IPS-15b (cell line): Measurements from ENCODE around the gene POMT2.

Experiments
- H3K27me3 ChIP-seq: one replicate; pipeline ENCODE4 v1.6.1; 2013; ENCODE audit warnings: low read length; ENCODE audit not compliant: control insufficient read depth, insufficient read depth
- H3K36me3 ChIP-seq: one replicate; pipeline ENCODE4 v1.6.1; 2013; ENCODE audit warnings: low read length; ENCODE audit not compliant: control insufficient read depth, insufficient read depth
- H3K4me1 ChIP-seq: one replicate; pipeline ENCODE4 v1.6.1; 2013; ENCODE audit warnings: mild to moderate bottlenecking, low read length; ENCODE audit not compliant: control insufficient read depth, insufficient read depth
- H3K4me3 ChIP-seq: one replicate; pipeline ENCODE4 v1.5.1; 2013; ENCODE audit warnings: low read depth, low read length
- H3K9ac ChIP-seq: one replicate; pipeline ENCODE4 v1.6.1; 2013; ENCODE audit warnings: low read depth, mild to moderate bottlenecking, low read length
- H3K9me3 ChIP-seq: one replicate; pipeline ENCODE4 v1.6.1; 2013; ENCODE audit warnings: mild to moderate bottlenecking, low read length; ENCODE audit not compliant: control insufficient read depth, insufficient read depth

POMT2 gene

GRCh38 chr14:77310026-77310425, 10.7 kb downstream of the POMT2 start:
- H3K4me1 ChIP-seq = peaks cover 9% of the 10 kb centered on the region
- H3K9me3 ChIP-seq = no peaks in the 10 kb centered on the region
- H3K4me3 ChIP-seq = no peak overlapping the region
- peaks cover 3% of the 10 kb centered on the region for H3K36me3 ChIP-seq
- no peaks in the 10 kb centered on the region for H3K27me3 ChIP-seq
- no peak overlapping the region for H3K9ac ChIP-seq

DNA sequence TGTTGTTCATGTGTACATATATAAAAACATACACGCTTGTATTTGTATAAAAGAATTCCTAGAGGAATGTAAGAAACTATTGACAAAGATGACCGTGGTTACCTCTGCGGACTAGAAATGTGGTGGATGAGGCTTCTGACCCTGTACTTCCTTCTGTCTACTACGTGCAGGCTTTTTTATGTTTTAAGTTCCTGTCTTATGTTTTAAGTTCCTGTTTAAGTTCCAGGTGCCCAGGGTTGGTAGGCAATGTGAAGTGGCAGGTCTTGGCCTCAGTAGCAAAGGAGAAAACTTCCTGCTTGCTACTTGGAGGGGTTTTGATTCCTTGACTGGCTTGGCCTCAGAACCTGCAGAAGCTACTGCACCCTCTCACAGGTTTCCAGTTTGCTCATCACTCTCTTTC, 11.6 kb downstream of the POMT2 start:
- Histone ChIP-seq H3K36me3 (peaks cover 3% of the 10 kb centered on the region), H3K4me1 (peaks cover 8% of the 10 kb centered on the region), H3K4me3 (no peak overlapping the region), H3K27me3 (no peaks in the 10 kb centered on the region), H3K9me3 (no peaks in the 10 kb centered on the region), H3K9ac (no peak overlapping the region)

DNA sequence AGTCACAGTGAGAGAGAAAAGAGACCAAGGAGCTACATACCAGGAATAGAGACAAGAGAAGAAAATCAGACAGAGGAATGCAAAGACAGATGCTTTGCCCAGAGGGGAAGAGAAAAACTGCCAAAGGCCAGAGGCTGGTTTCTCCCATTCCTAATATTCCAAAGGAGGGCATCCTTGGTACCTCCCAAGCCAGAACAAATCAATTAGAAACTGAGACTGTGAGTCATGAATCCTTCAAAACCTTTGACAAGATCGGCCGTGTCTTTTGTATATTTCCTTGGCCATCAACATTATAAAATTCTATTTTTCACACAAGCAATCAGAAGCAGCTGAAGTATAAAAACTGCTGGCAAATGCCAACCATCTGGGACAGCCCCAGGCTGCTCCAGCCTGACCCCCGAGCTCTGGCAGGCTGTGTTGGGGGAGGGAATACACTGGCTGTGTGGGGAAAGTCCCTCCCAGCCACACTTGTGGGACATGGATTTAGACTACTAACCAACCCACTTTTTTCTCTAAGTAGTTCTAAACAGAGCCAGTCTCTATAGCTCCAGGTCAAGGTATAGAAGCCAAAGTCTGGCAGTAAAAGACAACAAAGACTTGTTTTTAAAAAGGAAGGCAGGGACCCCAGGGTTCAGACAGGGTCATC, 13.7 kb downstream of the POMT2 start:
- Histone ChIP-seq H3K36me3 (peaks cover 3% of the 10 kb centered on the region), H3K4me3 (no peak overlapping the region), H3K27me3 (no peaks in the 10 kb centered on the region), H3K9me3 (no peaks in the 10 kb centered on the region), H3K4me1 (peaks cover 4% of the 10 kb centered on the region), H3K9ac (no peak overlapping the region)

DNA sequence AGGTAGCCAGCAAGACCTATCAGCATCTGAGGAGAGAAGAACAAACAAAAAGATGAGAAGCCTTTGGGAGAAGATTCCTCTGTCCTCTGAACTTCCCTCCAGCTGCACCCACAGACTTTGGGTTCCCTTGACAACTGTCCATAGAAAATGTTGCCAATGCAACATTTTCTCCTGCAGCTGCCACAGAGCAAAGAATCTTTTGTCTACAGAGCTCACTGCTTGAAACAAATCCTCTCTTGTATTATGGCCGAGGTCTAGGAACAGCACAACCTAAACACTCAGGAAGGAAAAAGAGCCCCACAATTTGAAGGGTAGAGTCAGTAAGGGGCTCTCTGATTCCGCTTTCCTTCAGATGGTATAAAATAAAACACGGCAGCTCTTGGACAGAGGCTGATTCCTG, 14.3 kb downstream of the POMT2 start:
- Histone ChIP-seq H3K4me1 (peaks cover 4% of the 10 kb centered on the region), H3K9ac (no peak overlapping the region)

GRCh38 chr14:77305696-77306095, 15.0 kb downstream of the POMT2 start:
- Histone ChIP-seq H3K9me3 (no peaks in the 10 kb centered on the region), H3K9ac (no peak overlapping the region), H3K4me3 (no peak overlapping the region), H3K27me3 (no peaks in the 10 kb centered on the region), H3K4me1 (peaks cover 4% of the 10 kb centered on the region), H3K36me3 (peaks cover 6% of the 10 kb centered on the region)

More for the DNA sequence above, 14.3 kb downstream of the POMT2 start:
- no peaks in the 10 kb centered on the region for H3K9me3 ChIP-seq
- no peak overlapping the region for H3K4me3 ChIP-seq
- H3K27me3 ChIP-seq = no peaks in the 10 kb centered on the region
- H3K36me3 ChIP-seq = peaks cover 4% of the 10 kb centered on the region

- H3K4me1 ChIP-seq = peaks cover 4% of the 10 kb centered on the region
- no peak overlapping the region for H3K9ac ChIP-seq
- no peaks in the 10 kb centered on the region for H3K27me3 ChIP-seq
- H3K4me3 ChIP-seq = no peak overlapping the region
- H3K36me3 ChIP-seq = peaks cover 12% of the 10 kb centered on the region
- no peaks in the 10 kb centered on the region for H3K9me3 ChIP-seq
These were observed 17.1 kb downstream of the POMT2 start for GRCh38 chr14:77303417-77304156.

- no peak overlapping the region for H3K9ac ChIP-seq
- peaks cover 4% of the 10 kb centered on the region for H3K4me1 ChIP-seq
- no peak overlapping the region for H3K4me3 ChIP-seq
- no peaks in the 10 kb centered on the region for H3K9me3 ChIP-seq
- peaks cover 12% of the 10 kb centered on the region for H3K36me3 ChIP-seq
- no peaks in the 10 kb centered on the region for H3K27me3 ChIP-seq
These were observed 17.8 kb downstream of the POMT2 start for GRCh38 chr14:77302926-77303325.

DNA sequence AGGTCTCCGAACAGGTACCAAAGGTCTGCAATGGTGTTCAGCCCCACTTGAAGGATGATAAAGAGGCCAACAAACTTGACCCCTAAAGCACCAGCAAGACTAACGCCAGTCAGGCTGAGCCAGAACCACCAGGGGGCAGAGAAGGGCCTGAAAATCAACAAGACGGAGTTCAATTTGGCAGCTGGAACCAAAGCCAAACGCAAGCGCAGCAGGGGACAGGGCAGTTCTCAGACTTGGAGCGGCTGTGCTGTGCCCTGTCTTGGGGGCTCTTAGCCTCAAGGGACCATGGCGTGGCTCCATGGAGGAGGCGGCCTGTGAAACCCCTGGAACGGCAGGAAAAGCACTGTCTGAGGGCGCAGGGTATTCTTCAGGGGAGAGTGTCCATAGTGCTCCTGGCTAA, 19.6 kb downstream of the POMT2 start:
- no peaks in the 10 kb centered on the region for H3K27me3 ChIP-seq
- H3K4me3 ChIP-seq = no peak overlapping the region
- H3K9ac ChIP-seq = no peak overlapping the region
- no peaks in the 10 kb centered on the region for H3K4me1 ChIP-seq
- peaks cover 19% of the 10 kb centered on the region for H3K36me3 ChIP-seq
- H3K9me3 ChIP-seq = no peaks in the 10 kb centered on the region

GRCh38 chr14:77299771-77300170, 20.9 kb downstream of the POMT2 start:
- Histone ChIP-seq H3K36me3 (peaks cover 23% of the 10 kb centered on the region), H3K9me3 (no peaks in the 10 kb centered on the region), H3K9ac (no peak overlapping the region), H3K4me3 (no peak overlapping the region), H3K4me1 (no peaks in the 10 kb centered on the region), H3K27me3 (no peaks in the 10 kb centered on the region)

DNA sequence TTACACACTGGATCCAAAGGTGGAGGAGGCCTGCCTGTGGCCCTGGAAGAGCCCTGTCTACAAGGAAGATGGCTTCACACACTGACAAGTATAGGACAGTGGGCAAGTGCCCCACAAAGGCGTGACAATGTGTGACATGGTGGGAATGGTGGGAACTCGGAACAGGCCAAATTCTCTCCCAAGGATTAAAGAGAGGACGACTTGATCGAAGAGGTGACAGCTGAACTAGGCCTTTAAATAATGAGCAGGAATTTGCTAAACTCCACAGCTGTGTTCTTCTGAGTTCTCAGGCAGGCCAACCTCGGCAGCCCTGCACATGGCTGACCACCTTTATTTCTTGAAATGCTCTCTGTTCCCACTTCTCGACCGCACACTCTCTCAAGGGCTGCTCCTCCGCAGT, 23.8 kb downstream of the POMT2 start:
- H3K4me3 ChIP-seq = no peak overlapping the region
- no peaks in the 10 kb centered on the region for H3K27me3 ChIP-seq
- no peaks in the 10 kb centered on the region for H3K4me1 ChIP-seq
- peaks cover 23% of the 10 kb centered on the region for H3K36me3 ChIP-seq
- no peak overlapping the region for H3K9ac ChIP-seq
- H3K9me3 ChIP-seq = no peaks in the 10 kb centered on the region

DNA sequence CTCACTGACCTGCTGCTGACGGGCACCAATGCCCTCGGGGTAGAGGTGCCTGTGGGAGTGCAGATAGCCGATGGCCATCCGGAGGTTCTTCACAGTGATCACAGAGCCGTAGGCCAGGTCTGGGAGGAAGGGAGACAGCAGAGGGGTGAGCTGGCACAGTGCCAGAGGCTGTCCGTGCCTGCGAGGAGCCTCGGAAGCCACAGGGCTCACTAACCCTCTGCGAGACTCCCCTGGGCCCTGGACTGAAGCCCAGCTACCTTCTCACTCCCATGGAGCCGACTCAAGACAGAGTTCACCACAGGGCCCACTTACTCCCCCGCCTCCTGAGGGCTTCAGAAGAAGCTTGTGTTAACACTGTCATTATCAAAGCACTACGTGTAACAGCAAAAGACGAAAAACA, 24.5 kb downstream of the POMT2 start:
- Histone ChIP-seq H3K27me3 (no peaks in the 10 kb centered on the region), H3K4me3 (no peak overlapping the region), H3K4me1 (no peaks in the 10 kb centered on the region), H3K9me3 (no peaks in the 10 kb centered on the region), H3K9ac (no peak overlapping the region), H3K36me3 (peaks cover 20% of the 10 kb centered on the region)

GRCh38 chr14:77290705-77291104, 30.0 kb downstream of the POMT2 start:
- Histone ChIP-seq H3K4me3 (no peak overlapping the region), H3K4me1 (no peaks in the 10 kb centered on the region)

More at GRCh38 chr14:77290705-77291104, 30.0 kb downstream of the POMT2 start:
- H3K9ac ChIP-seq = no peak overlapping the region
- H3K27me3 ChIP-seq = no peaks in the 10 kb centered on the region
- H3K9me3 ChIP-seq = no peaks in the 10 kb centered on the region
- peaks cover under 1% of the 10 kb centered on the region for H3K36me3 ChIP-seq
